ENCODE results near the gene TMEM225B.
"Not testable (repeated sequence)": the region's sequence is repeated elsewhere in the genome, so short reads cannot be mapped to it uniquely, and the experiment has no call there.

The TMEM225B gene

DNA sequence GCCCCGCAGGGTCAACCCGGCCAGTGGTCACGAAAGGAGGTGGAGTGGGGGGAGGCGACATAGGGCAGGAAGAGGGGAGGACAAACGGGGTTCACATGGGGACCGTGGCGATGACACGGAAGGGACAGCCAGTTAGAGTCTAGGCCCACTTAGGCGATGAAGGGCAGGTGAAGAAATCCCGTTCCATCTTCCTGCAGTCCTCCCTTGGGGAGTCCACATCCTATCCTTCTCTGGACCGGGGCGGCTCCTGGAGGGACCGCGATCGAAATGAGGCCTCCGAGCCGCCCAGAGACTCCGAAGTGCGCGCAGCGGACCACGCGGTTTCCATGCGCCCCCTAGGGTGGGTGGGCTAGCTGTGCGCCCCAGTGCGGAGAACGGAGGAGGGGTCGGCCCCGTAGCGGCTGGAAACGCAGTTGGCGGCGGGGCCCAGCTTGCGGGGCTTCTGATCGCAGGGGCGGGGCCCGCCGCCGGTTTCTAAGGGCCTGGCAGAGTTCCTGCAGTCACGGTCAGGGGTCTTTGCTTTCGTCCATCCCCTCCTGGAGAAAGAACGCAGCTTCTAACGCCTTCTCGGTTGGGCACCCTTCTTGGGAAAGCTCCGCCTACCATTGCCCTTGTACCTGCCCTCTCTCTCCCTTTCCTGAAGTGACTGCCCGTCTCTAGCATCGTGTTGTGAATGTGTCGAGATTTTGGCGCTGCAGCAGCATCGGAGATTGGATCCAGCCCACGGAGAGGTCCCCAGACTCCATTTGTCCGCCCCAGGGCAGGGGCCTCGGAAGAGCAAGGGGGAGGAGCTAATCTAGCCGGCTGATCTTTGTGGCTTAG, 17.9 kb upstream of the TMEM225B start:
- peaks cover 4% of the 10 kb centered on the region; the same call in 1 of the 2 replicates for H3K4me1 ChIP-seq (ENCODE audit: control insufficient read depth, insufficient read depth, low read length)
- H3K9me3 ChIP-seq (ENCODE audit: control insufficient read depth, insufficient read depth, low read depth, low read length) = no peaks in the 10 kb centered on the region
- no peak overlapping the region for H3K27ac ChIP-seq (ENCODE audit: extremely low read depth, low read depth, low read length)
- no peaks in the 10 kb centered on the region; a peak in 1 of 3 replicates for H3K36me3 ChIP-seq (ENCODE audit: control insufficient read depth in 2 of 2, insufficient read depth in 1 of 2, low read length in 2 of 2)
- TF ChIP-seq ZNF2 (tag by site-specific recombination; IDR thresholded peaks at IDR 0.05) (peak; percentile 77; the same call in 1 of the 2 replicates), ZNF426 (tag by site-specific recombination; IDR thresholded peaks at IDR 0.05) (no peak), GLI4 (tag by site-specific recombination; IDR thresholded peaks at IDR 0.05) (no peak), SP2 (tag by site-specific recombination; IDR thresholded peaks at IDR 0.05) (0 out of 2 replicates have a peak, but pooled peaks have one; percentile 15), ZNF843 (tag by site-specific recombination; IDR thresholded peaks at IDR 0.05) (no peak), ZNF335 (tag by site-specific recombination; conservative IDR thresholded peaks at IDR 0.05) (peak; percentile 80)
- TF ChIP-seq, protein P1, sequence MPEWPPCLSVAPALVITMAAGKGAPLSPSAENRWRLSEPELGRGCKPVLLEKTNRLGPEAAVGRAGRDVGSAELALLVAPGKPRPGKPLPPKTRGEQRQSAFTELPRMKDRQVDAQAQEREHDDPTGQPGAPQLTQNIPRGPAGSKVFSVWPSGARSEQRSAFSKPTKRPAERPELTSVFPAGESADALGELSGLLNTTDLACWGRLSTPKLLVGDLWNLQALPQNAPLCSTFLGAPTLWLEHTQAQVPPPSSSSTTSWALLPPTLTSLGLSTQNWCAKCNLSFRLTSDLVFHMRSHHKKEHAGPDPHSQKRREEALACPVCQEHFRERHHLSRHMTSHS (tag by site-specific recombination; IDR thresholded peaks at IDR 0.05) = no peak
- TF ChIP-seq, protein P2, sequence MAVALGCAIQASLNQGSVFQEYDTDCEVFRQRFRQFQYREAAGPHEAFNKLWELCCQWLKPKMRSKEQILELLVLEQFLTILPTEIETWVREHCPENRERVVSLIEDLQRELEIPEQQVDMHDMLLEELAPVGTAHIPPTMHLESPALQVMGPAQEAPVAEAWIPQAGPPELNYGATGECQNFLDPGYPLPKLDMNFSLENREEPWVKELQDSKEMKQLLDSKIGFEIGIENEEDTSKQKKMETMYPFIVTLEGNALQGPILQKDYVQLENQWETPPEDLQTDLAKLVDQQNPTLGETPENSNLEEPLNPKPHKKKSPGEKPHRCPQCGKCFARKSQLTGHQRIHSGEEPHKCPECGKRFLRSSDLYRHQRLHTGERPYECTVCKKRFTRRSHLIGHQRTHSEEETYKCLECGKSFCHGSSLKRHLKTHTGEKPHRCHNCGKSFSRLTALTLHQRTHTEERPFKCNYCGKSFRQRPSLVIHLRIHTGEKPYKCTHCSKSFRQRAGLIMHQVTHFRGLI (tag by site-specific recombination; IDR thresholded peaks at IDR 0.05) = peak; percentile 80
- TF ChIP-seq, protein P3, sequence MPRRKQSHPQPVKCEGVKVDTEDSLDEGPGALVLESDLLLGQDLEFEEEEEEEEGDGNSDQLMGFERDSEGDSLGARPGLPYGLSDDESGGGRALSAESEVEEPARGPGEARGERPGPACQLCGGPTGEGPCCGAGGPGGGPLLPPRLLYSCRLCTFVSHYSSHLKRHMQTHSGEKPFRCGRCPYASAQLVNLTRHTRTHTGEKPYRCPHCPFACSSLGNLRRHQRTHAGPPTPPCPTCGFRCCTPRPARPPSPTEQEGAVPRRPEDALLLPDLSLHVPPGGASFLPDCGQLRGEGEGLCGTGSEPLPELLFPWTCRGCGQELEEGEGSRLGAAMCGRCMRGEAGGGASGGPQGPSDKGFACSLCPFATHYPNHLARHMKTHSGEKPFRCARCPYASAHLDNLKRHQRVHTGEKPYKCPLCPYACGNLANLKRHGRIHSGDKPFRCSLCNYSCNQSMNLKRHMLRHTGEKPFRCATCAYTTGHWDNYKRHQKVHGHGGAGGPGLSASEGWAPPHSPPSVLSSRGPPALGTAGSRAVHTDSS (tag by site-specific recombination; IDR thresholded peaks at IDR 0.05) = no peak
- ChIA-PET POLR2A (interaction anchor here (1.0 kb wide), 1 partner anchor 22 kb away, joined by 5 read pairs; the partner anchor contains the start of gene ZNF655), CTCF (interaction anchor here (0.7 to 1.1 kb wide), 4 partner anchors 55 to 1703 kb away, joined by 3 to 5 read pairs (median 4); no protein-coding TSS in a partner anchor)
- H3K4me3 ChIP-seq (ENCODE audit: low read depth, low read length) = no peak overlapping the region

DNA sequence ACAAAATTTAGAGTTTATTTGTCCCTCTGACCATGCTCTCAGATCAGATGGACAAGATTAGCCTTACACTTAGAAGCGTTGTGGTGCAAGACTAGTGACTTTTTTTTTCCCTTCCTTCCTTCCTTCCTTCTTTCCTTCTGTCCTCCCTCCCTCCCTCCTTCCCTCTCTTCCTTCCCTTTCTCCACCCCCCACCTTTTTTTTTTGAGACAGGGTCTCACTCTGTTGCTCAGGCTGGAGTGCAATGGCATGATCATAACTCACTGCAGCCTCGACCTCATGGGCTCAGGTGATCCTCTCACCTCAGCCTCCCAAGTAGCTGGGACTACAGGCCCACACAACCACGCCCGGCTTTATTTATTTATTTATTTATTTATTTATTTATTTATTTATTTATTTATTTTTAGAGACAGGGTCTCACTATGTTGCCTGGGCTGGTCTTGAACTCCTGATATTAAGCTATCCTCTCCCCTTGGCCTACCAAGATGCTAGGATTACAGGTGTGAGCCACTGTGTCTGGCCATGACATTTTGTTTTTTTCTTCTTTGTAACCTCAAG, 17.2 kb upstream of the TMEM225B start:
- ChIA-PET POLR2A (interaction anchor here (1.0 kb wide), 1 partner anchor 23 kb away, joined by 5 read pairs; the partner anchor contains the start of gene ZNF655), CTCF (interaction anchor here (0.7 to 1.1 kb wide), 4 partner anchors 55 to 1702 kb away, joined by 3 to 5 read pairs (median 4); no protein-coding TSS in a partner anchor)
- not testable (repeated sequence) for H3K27ac ChIP-seq (ENCODE audit: extremely low read depth, low read depth, low read length); H3K36me3 ChIP-seq (ENCODE audit: control insufficient read depth in 2 of 2, insufficient read depth in 1 of 2, low read length in 2 of 2); H3K9me3 ChIP-seq (ENCODE audit: control insufficient read depth, insufficient read depth, low read depth, low read length); H3K4me3 ChIP-seq (ENCODE audit: low read depth, low read length); H3K4me1 ChIP-seq (ENCODE audit: control insufficient read depth, insufficient read depth, low read length)
- TF ChIP-seq, protein P4, sequence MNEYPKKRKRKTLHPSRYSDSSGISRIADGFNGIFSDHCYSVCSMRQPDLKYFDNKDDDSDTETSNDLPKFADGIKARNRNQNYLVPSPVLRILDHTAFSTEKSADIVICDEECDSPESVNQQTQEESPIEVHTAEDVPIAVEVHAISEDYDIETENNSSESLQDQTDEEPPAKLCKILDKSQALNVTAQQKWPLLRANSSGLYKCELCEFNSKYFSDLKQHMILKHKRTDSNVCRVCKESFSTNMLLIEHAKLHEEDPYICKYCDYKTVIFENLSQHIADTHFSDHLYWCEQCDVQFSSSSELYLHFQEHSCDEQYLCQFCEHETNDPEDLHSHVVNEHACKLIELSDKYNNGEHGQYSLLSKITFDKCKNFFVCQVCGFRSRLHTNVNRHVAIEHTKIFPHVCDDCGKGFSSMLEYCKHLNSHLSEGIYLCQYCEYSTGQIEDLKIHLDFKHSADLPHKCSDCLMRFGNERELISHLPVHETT (tag by site-specific recombination; IDR thresholded peaks at IDR 0.05) = peak; percentile 27; the same call in 1 of the 2 replicates
- TF ChIP-seq ZXDB (tag by site-specific recombination; IDR thresholded peaks at IDR 0.05) = peak; percentile 63
- TF ChIP-seq, protein P5, sequence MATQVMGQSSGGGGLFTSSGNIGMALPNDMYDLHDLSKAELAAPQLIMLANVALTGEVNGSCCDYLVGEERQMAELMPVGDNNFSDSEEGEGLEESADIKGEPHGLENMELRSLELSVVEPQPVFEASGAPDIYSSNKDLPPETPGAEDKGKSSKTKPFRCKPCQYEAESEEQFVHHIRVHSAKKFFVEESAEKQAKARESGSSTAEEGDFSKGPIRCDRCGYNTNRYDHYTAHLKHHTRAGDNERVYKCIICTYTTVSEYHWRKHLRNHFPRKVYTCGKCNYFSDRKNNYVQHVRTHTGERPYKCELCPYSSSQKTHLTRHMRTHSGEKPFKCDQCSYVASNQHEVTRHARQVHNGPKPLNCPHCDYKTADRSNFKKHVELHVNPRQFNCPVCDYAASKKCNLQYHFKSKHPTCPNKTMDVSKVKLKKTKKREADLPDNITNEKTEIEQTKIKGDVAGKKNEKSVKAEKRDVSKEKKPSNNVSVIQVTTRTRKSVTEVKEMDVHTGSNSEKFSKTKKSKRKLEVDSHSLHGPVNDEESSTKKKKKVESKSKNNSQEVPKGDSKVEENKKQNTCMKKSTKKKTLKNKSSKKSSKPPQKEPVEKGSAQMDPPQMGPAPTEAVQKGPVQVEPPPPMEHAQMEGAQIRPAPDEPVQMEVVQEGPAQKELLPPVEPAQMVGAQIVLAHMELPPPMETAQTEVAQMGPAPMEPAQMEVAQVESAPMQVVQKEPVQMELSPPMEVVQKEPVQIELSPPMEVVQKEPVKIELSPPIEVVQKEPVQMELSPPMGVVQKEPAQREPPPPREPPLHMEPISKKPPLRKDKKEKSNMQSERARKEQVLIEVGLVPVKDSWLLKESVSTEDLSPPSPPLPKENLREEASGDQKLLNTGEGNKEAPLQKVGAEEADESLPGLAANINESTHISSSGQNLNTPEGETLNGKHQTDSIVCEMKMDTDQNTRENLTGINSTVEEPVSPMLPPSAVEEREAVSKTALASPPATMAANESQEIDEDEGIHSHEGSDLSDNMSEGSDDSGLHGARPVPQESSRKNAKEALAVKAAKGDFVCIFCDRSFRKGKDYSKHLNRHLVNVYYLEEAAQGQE (tag by site-specific recombination; IDR thresholded peaks at IDR 0.05) = peak; percentile 62; the same call in 1 of the 2 replicates
- peak; percentile 81; the same call in 1 of the 2 replicates for TF ChIP-seq ZNF292 (tag by site-specific recombination; IDR thresholded peaks at IDR 0.05; ENCODE audit: borderline replicate concordance, low read depth)
- TF ChIP-seq, protein P6, sequence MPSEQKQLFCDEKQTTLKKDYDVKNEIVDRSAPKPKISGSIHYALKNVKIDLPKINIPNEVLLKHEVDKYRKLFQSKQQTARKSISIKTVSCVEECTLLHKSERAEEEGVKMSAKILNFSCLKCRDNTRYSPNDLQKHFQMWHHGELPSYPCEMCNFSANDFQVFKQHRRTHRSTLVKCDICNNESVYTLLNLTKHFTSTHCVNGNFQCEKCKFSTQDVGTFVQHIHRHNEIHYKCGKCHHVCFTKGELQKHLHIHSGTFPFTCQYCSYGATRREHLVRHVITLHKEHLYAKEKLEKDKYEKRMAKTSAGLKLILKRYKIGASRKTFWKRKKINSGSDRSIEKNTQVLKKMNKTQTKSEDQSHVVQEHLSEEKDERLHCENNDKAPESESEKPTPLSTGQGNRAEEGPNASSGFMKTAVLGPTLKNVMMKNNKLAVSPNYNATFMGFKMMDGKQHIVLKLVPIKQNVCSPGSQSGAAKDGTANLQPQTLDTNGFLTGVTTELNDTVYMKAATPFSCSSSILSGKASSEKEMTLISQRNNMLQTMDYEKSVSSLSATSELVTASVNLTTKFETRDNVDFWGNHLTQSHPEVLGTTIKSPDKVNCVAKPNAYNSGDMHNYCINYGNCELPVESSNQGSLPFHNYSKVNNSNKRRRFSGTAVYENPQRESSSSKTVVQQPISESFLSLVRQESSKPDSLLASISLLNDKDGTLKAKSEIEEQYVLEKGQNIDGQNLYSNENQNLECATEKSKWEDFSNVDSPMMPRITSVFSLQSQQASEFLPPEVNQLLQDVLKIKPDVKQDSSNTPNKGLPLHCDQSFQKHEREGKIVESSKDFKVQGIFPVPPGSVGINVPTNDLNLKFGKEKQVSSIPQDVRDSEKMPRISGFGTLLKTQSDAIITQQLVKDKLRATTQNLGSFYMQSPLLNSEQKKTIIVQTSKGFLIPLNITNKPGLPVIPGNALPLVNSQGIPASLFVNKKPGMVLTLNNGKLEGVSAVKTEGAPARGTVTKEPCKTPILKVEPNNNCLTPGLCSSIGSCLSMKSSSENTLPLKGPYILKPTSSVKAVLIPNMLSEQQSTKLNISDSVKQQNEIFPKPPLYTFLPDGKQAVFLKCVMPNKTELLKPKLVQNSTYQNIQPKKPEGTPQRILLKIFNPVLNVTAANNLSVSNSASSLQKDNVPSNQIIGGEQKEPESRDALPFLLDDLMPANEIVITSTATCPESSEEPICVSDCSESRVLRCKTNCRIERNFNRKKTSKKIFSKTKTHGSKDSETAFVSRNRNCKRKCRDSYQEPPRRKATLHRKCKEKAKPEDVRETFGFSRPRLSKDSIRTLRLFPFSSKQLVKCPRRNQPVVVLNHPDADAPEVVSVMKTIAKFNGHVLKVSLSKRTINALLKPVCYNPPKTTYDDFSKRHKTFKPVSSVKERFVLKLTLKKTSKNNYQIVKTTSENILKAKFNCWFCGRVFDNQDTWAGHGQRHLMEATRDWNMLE (tag by site-specific recombination; conservative IDR thresholded peaks at IDR 0.05; ENCODE audit: low read depth) = peak; percentile 94
- peak; percentile 67 for TF ChIP-seq ZNF629 (tag by site-specific recombination; IDR thresholded peaks at IDR 0.05)
- TF ChIP-seq ZNF266 (tag by site-specific recombination; IDR thresholded peaks at IDR 0.05; ENCODE audit: low read depth) = peak; percentile 76
- TF ChIP-seq ZBTB1 (tag by site-specific recombination; IDR thresholded peaks at IDR 0.05) = peak; percentile 53; the same call in 1 of the 2 replicates

All from HEK293 (cell line).